Mesothelial cell of epicardium (in vitro differentiated cells): ENCODE measurements around the gene GALC. TPM values are rescaled to one million over a fixed set of nuclear protein-coding genes. Genes with fewer than 3 reads are reported as not detected.
"Not testable (repeated sequence)": the region's sequence is repeated elsewhere in the genome, so short reads cannot be mapped to it uniquely, and the experiment has no call there.

Experiments used
- DNase-seq, 2 experiments: peaks; one replicate each; pipeline ENCODE4 v3.0.0; 2021; ENCODE audit warnings: low spot score in 2 of 2; ENCODE audit not compliant: unreplicated experiment in 2 of 2
- H3K27ac Mint-ChIP-seq: 2 replicates; pipeline ENCODE4 v1.8.0; 2021; ENCODE audit warnings: mixed read lengths
- H3K27me3 Mint-ChIP-seq: 2 replicates; pipeline ENCODE4 v1.8.0; 2021; ENCODE audit warnings: low read depth, mixed read lengths
- H3K36me3 Mint-ChIP-seq: 2 replicates; pipeline ENCODE4 v1.8.0; 2021; ENCODE audit warnings: mixed read lengths
- H3K4me1 Mint-ChIP-seq: 2 replicates; pipeline ENCODE4 v1.8.0; 2021; ENCODE audit warnings: mixed read lengths
- H3K4me3 Mint-ChIP-seq: 2 replicates; pipeline ENCODE4 v1.8.0; 2021; ENCODE audit warnings: mild to moderate bottlenecking, moderate library complexity, mixed read lengths
- H3K9me3 Mint-ChIP-seq: 2 replicates; pipeline ENCODE4 v1.8.0; 2021; ENCODE audit warnings: mixed read lengths
- CTCF ChIP-seq: fragments of 200-600 bp; sonication (generic); IDR thresholded peaks from one replicate; pipeline ENCODE4 v1.5.0; 2021; ENCODE audit warnings: antibody characterized with exemption; ENCODE audit not compliant: unreplicated experiment
- total RNA-seq: library from RNA; stranded (reverse); gene quantifications from 3 replicates; pipeline ENCODE4 v1.2.1, GENCODE V29; 2021

GALC gene
- total RNA-seq, 1 donor from 2014 or later, result 26.2 TPM

- no peak overlapping the region for H3K4me3 Mint-ChIP-seq
- no peak for DNase-seq
- TF ChIP-seq CTCF, result no peak
- H3K27ac Mint-ChIP-seq, result no peak overlapping the region
- no peaks in the 10 kb centered on the region for H3K36me3 Mint-ChIP-seq
- peaks cover 20% of the 10 kb centered on the region for H3K27me3 Mint-ChIP-seq
- H3K4me1 Mint-ChIP-seq, result peaks cover 12% of the 10 kb centered on the region
- no peaks in the 10 kb centered on the region for H3K9me3 Mint-ChIP-seq
These were observed 32.3 kb upstream of the GALC start for GRCh38 chr14:88025313-88025712.

GRCh38 chr14:88024252-88025086 lies 31.5 kb upstream of the GALC start:
- H3K9me3 Mint-ChIP-seq, DNase-seq, H3K36me3 Mint-ChIP-seq, H3K27ac Mint-ChIP-seq, H3K4me3 Mint-ChIP-seq: not testable (repeated sequence)
- Mint-ChIP-seq H3K27me3 (peaks cover 18% of the 10 kb centered on the region), H3K4me1 (peaks cover 12% of the 10 kb centered on the region)

- no peak overlapping the region for H3K4me3 Mint-ChIP-seq
- no peaks in the 10 kb centered on the region for H3K9me3 Mint-ChIP-seq
- TF ChIP-seq CTCF, result no peak
These were observed 30.7 kb upstream of the GALC start for GRCh38 chr14:88023658-88024187.

GRCh38 chr14:88017535-88017934 lies 24.6 kb upstream of the GALC start:
- H3K4me3 Mint-ChIP-seq, result no peak overlapping the region
- peaks cover 5% of the 10 kb centered on the region for H3K27me3 Mint-ChIP-seq
- TF ChIP-seq CTCF, result no peak
- no peaks in the 10 kb centered on the region for H3K9me3 Mint-ChIP-seq
- no peaks in the 10 kb centered on the region for H3K4me1 Mint-ChIP-seq
- H3K36me3 Mint-ChIP-seq, result no peaks in the 10 kb centered on the region
- no peak overlapping the region for H3K27ac Mint-ChIP-seq
- DNase-seq, result no peak

More at GRCh38 chr14:88023658-88024187, 30.7 kb upstream of the GALC start:
- H3K27ac Mint-ChIP-seq, result no peak overlapping the region
- no peak for DNase-seq
- H3K36me3 Mint-ChIP-seq, result no peaks in the 10 kb centered on the region
- H3K4me1 Mint-ChIP-seq, result peaks cover 12% of the 10 kb centered on the region
- peaks cover 16% of the 10 kb centered on the region for H3K27me3 Mint-ChIP-seq

- no peak for TF ChIP-seq CTCF
- Mint-ChIP-seq H3K27ac (no peak overlapping the region), H3K36me3 (no peaks in the 10 kb centered on the region), H3K27me3 (peaks cover 7% of the 10 kb centered on the region), H3K9me3 (no peaks in the 10 kb centered on the region), H3K4me3 (no peak overlapping the region), H3K4me1 (no peaks in the 10 kb centered on the region)
- no peak for DNase-seq
These were observed 23.8 kb upstream of the GALC start for GRCh38 chr14:88016768-88017167.

GRCh38 chr14:88013750-88014349 lies 20.9 kb upstream of the GALC start:
- TF ChIP-seq CTCF, result peak; percentile 85
- Mint-ChIP-seq H3K9me3 (no peaks in the 10 kb centered on the region), H3K36me3 (no peaks in the 10 kb centered on the region), H3K27ac (no peak overlapping the region), H3K4me3 (no peak overlapping the region), H3K27me3 (peaks cover 6% of the 10 kb centered on the region), H3K4me1 (peaks cover 3% of the 10 kb centered on the region)
- peak in 1 of 2 experiments; percentile 59 for DNase-seq
